ENCODE results near the gene CEL. TPM values are rescaled to one million over a fixed set of nuclear protein-coding genes. Genes with fewer than 3 reads are reported as not detected.

The CEL gene
- total and polyA plus RNA-seq, 4 donors: 0.66 to 6.3 (median 0.86) TPM

DNA sequence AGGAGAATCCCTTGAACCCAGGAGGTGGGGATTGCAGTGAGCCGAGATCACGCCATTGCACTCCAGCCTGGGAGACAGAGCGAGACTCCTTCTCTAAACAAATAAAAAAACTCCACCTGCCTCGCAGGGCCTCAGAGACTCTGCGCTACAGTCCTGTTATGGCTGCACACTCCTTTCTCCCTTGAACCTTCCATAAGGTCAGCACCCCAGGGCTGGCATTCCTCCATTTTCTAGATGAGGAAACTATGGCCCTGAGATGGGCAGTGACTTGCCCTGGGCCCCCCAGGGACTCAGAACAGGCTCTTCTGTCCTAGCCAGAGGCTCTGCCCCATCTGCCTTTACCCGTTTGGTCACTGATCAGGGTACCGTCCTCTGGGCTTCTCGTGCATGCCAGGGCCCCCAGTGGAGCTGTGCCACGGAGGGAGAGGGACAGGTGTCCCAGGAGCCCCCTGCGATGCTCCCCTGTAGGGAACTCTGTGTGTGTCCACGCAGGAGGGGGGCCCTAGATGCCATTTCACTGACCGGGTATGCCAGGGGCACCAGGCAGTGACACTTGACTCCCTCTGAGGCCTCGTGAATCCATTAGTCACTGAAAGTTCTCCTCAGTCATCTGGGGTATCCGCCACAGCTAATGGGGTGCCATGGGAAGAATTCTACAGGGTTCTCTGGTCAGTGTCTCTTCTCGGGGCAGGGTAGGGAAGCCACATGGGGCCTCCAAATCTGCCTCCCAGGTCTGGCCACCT lies 43.1 kb downstream of the CEL start:
- 86 to 91% methylated on average over 15 of the region's 15 CpGs for WGBS, 2 donors
- Histone ChIP-seq H3K36me3 (ENCODE audit: control insufficient read depth in 4 of 4, insufficient read depth in 4 of 4, low read length in 4 of 4) (peaks cover 20 to 88% (median 35%) of the 10 kb centered on the region in 4 donors), H3K27me3 (ENCODE audit: control insufficient read depth in 3 of 3, insufficient read depth in 3 of 3, low read length in 2 of 3) (no peaks in the 10 kb centered on the region), H3K27ac (ENCODE audit: low read depth in 1 of 2, low read length in 1 of 2) (no peak overlapping the region), H3K4me3 (no peak overlapping the region), H3K4me1 (ENCODE audit: control insufficient read depth in 5 of 5, insufficient read depth in 5 of 5, low read length in 5 of 5) (no peaks in the 10 kb centered on the region), H3K9ac (ENCODE audit: insufficient read depth in 1 of 2, low read length in 2 of 2) (no peak overlapping the region), H3K9me3 (ENCODE audit: control insufficient read depth in 4 of 4, insufficient read depth in 3 of 4, low read length in 3 of 4) (no peaks in the 10 kb centered on the region)
- TF ChIP-seq, protein P1, sequence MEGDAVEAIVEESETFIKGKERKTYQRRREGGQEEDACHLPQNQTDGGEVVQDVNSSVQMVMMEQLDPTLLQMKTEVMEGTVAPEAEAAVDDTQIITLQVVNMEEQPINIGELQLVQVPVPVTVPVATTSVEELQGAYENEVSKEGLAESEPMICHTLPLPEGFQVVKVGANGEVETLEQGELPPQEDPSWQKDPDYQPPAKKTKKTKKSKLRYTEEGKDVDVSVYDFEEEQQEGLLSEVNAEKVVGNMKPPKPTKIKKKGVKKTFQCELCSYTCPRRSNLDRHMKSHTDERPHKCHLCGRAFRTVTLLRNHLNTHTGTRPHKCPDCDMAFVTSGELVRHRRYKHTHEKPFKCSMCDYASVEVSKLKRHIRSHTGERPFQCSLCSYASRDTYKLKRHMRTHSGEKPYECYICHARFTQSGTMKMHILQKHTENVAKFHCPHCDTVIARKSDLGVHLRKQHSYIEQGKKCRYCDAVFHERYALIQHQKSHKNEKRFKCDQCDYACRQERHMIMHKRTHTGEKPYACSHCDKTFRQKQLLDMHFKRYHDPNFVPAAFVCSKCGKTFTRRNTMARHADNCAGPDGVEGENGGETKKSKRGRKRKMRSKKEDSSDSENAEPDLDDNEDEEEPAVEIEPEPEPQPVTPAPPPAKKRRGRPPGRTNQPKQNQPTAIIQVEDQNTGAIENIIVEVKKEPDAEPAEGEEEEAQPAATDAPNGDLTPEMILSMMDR (IDR thresholded peaks at IDR 0.05; ENCODE audit: control extremely low read depth, extremely low read depth): no peak
- DNase-seq (no peak), ATAC-seq (ENCODE audit: insufficient read depth, low FRiP score) (no peak)

GRCh38 chr9:133105461-133105770 lies 43.6 kb downstream of the CEL start:
- Histone ChIP-seq H3K4me3 (no peak overlapping the region), H3K27me3 (ENCODE audit: control insufficient read depth in 3 of 3, insufficient read depth in 3 of 3, low read length in 2 of 3) (no peaks in the 10 kb centered on the region), H3K4me1 (ENCODE audit: control insufficient read depth in 5 of 5, insufficient read depth in 5 of 5, low read length in 5 of 5) (no peaks in the 10 kb centered on the region), H3K9ac (ENCODE audit: insufficient read depth in 1 of 2, low read length in 2 of 2) (no peak overlapping the region), H3K9me3 (ENCODE audit: control insufficient read depth in 4 of 4, insufficient read depth in 3 of 4, low read length in 3 of 4) (no peaks in the 10 kb centered on the region), H3K27ac (ENCODE audit: low read depth in 1 of 2, low read length in 1 of 2) (no peak overlapping the region), H3K36me3 (ENCODE audit: control insufficient read depth in 4 of 4, insufficient read depth in 4 of 4, low read length in 4 of 4) (peaks cover 21 to 88% (median 33%) of the 10 kb centered on the region in 4 donors)
- TF ChIP-seq, protein P1 (IDR thresholded peaks at IDR 0.05; ENCODE audit: control extremely low read depth, extremely low read depth): no peak
- ATAC-seq (ENCODE audit: insufficient read depth, low FRiP score): no peak
- 94% methylated on average over 7 of the region's 7 CpGs for WGBS, 2 donors
- no peak for DNase-seq

- no peaks in the 10 kb centered on the region for H3K9me3 ChIP-seq (ENCODE audit: control insufficient read depth in 4 of 4, insufficient read depth in 3 of 4, low read length in 3 of 4)
- H3K9ac ChIP-seq (ENCODE audit: insufficient read depth in 1 of 2, low read length in 2 of 2): no peak overlapping the region
- TF ChIP-seq, protein P1 (IDR thresholded peaks at IDR 0.05; ENCODE audit: control extremely low read depth, extremely low read depth): no peak
- no peak overlapping the region for H3K4me3 ChIP-seq
- 96% methylated on average over 17 of the region's 17 CpGs for WGBS, 2 donors
- peaks cover 16 to 76% (median 26%) of the 10 kb centered on the region in 4 donors for H3K36me3 ChIP-seq (ENCODE audit: control insufficient read depth in 4 of 4, insufficient read depth in 4 of 4, low read length in 4 of 4)
- ATAC-seq (ENCODE audit: insufficient read depth, low FRiP score): no peak
- H3K27ac ChIP-seq (ENCODE audit: low read depth in 1 of 2, low read length in 1 of 2): no peak overlapping the region
- DNase-seq: no peak
- H3K4me1 ChIP-seq (ENCODE audit: control insufficient read depth in 5 of 5, insufficient read depth in 5 of 5, low read length in 5 of 5): no peaks in the 10 kb centered on the region
- no peaks in the 10 kb centered on the region for H3K27me3 ChIP-seq (ENCODE audit: control insufficient read depth in 3 of 3, insufficient read depth in 3 of 3, low read length in 2 of 3)
These were observed 44.9 kb downstream of the CEL start for GRCh38 chr9:133106511-133107244.

All from lung (tissue), 12 donors.